Caki2 (cell line): ENCODE measurements around the gene ZNF350. TPM values are rescaled to one million over a fixed set of nuclear protein-coding genes. Genes with fewer than 3 reads are reported as not detected.
A peak's percentile ranks its signal among the peaks of the same experiment; 100 is the strongest.
"Not testable (repeated sequence)": the region's sequence is repeated elsewhere in the genome, so short reads cannot be mapped to it uniquely, and the experiment has no call there.

Experiments used
- DNase-seq: peaks from one replicate; pipeline ENCODE4 v3.0.0-alpha.2; 2015; ENCODE audit warnings: low read depth
- in situ Hi-C: cut with HindIII; loops from 2 replicates; pipeline ENCODE4 v1.10.0; 2016; ENCODE audit warnings: low sequenced_read_pairs, low pct_unique_long_range_greater_than_20kb, mixed read lengths
- total RNA-seq: library from RNA; depleted of rRNA; stranded (reverse); fragments of >200 nt; shearing (Covaris generic); gene quantifications from 2 replicates; pipeline ENCODE4 v1.2.3, GENCODE V29; 2014; ENCODE audit warnings: low replicate concordance; rRNA removed

ZNF350 gene
- total RNA-seq, result 3.0 and 6.7 TPM in 2 replicates

DNA sequence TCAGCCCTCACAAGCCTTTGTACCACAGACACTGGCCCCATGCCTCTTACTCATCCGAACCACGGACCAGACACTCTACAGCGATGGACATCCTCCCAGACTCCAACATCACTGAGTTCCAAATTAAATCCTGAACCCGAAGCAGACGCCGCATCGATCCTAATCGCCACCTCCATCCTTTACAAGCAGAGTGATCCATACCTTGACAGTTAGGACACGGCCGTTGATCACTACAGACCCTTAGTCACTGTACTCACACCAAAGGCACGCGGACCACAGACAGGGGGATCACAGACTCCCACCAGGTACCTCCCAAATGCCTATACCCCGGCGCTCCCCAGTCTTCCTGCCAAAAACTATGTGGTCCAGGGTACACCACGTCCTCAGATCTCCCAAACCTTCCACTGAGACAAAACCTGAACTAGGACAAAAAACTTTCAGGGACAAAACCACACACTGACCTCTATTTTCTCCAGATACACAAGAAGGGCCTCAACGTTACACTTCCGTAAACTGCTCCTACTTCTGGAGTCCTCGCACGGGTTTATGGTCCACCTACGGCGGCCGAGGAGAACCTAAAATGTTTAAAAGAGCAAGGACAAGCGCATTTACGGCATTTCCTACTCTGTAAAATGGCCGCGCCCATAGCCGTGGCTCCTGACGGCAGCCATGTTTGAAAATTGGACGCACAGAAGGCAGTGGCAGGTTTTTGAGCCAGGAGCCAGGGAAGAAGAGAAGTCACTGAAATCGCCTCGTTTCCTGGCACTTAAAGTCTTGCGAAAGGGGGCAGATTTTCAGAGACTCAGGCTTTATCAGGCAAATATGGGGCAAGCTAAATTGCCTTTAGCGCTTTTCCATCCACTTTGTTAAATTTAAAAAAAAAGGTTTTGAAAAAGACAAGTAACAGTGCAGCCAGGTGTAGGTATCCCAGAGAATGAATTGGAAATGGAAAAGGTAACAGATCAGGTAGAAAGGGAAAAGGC is at the start of gene ZNF350:
Gene ZNF350 (minus strand): TSS at position 532 of the 983 bp plus-strand sequence. CDS start 12,480 bp downstream, outside the sequence.
- peak; percentile 84 for DNase-seq
- in situ Hi-C loops, result no loop called here

DNA sequence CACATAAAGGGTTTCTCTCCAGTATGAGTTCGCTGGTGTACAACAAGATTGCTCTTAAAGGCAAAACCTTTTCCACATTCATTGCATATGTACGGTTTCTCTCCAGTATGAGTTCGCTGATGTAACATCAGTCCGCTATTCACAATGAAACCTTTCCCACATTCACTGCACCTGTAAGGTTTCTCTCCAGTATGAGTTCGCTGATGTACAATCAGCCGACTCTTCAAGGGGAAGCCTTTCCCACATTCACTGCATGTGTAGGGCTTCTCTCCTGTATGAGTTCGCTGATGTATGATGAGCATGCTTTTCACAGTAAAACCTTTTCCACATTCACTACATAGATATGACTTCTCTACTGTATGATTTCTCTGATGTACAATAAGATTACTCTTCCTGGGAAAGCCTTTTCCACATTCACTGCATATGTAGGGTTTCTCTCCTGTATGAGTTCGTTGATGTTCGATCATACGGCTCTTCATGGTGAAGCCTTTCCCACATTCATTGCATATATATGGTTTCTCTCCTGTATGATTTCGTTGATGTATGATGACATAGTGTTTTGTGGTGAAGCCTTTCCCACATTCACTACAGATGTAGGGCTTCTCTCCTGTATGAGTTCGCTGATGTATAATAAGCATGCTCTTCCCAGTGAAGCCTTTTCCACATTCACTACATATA is 47.5 kb upstream of the ZNF350 start:
- DNase-seq, result peak; percentile 38
- in situ Hi-C loops, result no loop called here

DNA sequence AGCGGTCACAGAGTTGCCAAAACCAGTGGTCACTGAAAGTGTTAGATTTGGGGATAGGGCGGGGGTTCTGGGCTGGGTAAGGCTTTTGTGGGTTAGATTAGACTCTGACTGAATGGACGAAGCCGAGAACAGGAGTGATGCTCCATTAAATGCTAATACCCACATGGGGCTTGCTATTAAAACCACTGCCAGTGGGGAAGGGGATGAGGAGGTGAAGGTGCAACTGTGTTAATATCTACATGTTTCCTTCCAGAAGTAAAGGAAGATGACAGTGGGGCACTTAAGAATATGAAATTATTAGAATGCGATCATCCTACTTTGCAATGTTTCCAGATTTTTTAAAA is 42.1 kb upstream of the ZNF350 start:
- DNase-seq, result no peak
- in situ Hi-C loops, result no loop called here

DNA sequence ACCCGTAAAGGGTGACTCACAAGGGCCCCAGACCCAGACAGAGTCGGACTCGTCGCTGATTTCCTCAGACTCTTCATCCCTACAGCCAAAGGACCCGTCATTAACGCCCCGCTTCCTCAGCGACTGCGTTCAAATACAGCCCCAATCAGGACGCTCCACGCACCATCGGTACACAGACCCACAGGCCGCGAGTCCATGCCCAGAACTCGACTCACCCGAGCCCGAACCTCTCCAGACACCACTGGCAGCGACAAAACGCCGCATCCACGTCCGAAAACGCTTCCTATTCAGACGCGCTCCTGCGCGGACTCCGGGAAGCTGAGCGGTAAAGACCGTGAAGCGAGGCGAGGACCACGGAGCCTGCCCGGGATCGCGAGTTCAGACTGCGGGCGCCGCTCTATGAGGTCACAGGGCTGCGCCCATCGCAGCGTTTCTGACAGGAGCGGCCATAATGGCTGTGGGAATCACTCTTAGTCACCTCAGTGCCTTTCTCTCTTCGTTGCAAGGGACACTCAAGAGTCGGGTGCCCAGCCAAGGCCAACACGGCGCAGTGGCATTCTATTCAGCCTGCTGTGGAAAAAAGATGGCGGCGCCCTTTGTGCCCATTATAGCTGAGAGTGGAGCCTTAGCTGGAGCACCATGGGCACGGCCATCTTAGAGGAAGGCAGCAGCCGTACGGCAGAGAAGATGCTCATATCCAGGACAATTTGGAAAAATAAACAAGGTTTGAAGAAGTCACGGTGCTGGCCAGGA is 41.6 kb upstream of the ZNF350 start, which contains the start of gene ZNF614:
Gene ZNF614 (minus strand): TSS at position 353 of the 753 bp plus-strand sequence. CDS start 2,634 bp downstream, outside the sequence.
- DNase-seq, result peak; percentile 90
- in situ Hi-C loops, result no loop called here

DNA sequence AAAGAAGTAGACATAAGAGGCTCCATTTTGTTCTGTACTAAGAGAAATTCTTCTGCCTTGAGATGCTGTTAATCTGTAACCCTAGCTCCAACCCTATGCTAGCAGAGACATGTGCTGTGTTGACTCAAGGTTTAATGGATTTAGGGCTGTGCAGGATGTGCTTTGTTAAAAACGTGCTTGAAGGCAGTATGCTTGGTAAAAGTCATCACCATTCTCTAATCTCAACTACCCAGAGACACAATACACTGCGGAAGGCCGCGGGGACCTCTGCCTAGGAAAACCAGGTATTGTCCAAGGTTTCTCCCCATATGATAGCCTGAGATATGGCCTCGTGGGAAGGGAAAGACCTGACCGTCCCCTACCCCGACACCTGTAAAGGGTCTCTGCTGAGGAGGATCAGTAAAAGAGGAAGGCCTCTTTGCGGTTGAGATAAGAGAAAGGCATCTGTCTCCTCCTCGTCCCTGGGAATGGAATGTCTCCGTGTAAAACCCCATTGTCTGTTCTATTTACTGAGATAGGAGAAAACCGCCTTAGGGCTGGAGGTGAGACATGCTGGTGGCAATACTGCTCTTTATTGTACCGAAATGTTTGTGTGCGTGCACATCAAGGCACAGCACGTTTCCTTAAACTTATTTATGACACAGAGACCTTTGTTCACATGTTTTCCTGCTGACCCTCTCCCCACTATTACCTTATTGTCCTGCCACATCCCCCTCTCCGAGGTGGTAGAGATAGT is 39.8 kb upstream of the ZNF350 start:
- in situ Hi-C loops, DNase-seq: not testable (repeated sequence)

DNA sequence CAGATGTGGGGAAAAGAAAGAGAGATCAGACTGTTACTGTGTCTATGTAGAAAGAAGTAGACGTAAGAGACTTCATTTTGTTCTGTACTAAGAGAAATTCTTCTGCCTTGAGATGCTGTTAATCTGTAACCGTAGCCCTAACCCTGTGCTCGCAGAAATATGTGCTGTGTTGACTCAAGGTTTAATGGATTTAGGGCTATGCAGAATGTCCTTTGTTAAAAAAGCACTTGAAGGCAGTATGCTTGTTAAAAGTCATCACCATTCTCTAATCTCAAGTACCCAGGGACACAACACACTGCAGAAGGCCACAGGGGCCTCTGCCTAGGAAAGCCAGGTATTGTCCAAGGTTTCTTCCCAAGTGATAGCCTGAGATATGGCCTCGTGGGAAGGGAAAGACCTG is 37.8 kb upstream of the ZNF350 start:
- DNase-seq, in situ Hi-C loops: not testable (repeated sequence)

DNA sequence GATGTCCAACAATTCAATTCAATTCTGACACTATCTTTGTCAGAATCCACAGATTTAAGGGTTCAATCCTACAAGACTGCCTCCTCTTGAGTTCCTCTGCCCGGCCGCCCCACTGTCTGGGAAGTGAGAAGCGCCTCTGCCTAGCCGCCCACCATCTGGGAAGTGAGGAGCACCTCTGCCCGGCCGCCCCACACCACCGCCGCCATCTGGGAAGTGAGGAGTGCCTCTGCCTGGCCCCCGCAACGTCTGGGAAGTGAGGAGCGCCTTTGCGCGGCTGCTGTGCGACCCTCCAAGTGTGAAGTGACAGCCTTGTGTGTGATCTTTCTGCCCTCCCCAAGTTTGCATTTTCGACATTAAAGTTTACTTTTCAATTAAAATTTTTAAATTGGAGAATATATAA is 35.6 kb upstream of the ZNF350 start:
- DNase-seq, result no peak
- in situ Hi-C loops, result no loop called here

DNA sequence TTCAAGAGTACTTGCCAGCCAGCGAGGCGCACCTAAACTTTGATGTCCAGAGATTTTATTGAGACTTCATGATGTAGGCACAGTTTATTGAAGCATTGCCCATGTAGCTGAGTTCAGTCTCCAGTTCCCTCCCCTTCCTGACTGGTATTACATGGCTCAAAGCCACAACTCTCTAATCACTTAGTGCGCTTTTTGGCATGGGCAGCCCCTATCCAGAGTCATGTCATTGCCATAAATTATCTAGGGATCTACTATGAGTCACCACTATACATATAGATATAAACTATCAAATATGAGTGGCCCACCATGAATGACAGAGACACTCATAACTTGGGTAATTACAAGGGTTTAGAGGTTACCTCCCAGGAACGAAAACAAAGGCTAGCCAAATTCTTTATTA is 33.9 kb upstream of the ZNF350 start:
- no peak for DNase-seq
- in situ Hi-C loops, result no loop called here

DNA sequence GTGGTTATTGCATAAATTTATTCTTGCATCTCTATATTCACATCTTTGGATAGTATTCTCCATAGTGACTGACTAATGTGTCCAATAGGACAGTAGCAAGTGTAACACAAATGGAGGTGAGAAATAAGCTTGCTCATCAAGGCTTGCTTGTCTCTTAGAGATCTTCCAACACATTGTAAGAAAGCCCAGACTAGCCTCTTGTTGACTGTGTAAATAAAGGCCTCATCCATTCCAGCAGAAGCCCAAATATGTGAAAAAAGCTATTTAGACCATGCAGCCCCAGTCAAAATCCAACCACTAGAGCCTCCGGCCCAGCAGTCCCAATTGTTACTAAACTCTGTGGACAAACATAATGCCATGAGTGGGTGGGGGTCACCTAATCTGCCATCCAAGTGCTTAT is 24.0 kb upstream of the ZNF350 start:
- in situ Hi-C loops, result no loop called here
- no peak for DNase-seq

DNA sequence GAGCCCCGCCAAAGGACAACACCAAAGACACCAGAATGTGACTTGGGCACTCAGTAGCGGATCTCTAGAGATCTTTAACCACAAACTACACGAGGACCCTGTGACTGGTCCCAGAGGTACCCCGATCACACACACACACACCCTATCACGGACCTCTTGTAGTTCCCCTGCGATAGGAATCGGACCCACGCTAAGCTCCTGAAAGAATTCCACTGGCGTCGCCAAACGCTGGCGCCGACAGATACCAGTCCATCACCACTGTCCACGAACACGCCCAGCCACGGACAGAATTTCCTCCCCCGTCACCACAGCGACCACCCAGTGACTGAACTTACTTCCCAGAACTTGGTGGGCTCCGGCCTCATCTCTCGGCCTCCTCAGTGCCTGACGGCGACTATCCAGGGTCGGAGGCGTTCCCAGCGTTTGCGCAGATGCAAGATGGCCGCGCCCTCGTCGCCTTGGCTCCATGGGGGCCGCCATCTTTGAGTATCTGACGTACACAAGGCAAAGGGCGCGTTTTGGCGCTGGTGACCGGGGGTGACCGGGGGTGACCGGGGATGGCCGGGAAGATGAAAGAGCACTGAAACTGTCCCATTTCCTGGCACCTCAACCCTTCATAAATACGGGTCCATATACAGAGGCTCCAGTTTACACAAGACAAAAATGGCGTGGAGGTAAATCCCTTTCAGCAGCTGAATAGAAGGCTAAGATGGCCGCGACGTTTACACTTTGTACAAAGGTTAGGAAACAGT is 21.3 kb upstream of the ZNF350 start, which contains the start of gene ZNF615:
Gene ZNF615 (minus strand): TSS at position 406 of the 752 bp plus-strand sequence. CDS start 4,500 bp downstream, outside the sequence.
- peak; percentile 85 for DNase-seq
- in situ Hi-C loops, result no loop called here

DNA sequence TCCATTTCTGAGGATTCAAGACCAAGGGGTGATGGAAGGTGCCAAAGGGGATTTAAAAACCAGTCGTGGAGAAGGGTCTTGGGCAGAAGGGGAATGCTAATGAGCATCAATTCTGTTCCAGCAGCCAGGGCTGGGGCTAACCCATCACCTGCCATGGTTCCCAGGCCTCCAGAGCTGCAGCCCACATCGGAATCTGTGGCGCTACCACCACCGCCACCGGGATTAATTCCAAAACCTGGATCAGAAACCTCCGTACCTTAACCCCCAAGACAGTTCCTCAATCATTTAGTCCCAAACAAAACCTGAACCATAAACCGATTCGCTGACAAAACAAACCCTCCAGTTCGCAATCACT is 20.8 kb upstream of the ZNF350 start:
- in situ Hi-C loops, result no loop called here
- DNase-seq, result peak; percentile 44

DNA sequence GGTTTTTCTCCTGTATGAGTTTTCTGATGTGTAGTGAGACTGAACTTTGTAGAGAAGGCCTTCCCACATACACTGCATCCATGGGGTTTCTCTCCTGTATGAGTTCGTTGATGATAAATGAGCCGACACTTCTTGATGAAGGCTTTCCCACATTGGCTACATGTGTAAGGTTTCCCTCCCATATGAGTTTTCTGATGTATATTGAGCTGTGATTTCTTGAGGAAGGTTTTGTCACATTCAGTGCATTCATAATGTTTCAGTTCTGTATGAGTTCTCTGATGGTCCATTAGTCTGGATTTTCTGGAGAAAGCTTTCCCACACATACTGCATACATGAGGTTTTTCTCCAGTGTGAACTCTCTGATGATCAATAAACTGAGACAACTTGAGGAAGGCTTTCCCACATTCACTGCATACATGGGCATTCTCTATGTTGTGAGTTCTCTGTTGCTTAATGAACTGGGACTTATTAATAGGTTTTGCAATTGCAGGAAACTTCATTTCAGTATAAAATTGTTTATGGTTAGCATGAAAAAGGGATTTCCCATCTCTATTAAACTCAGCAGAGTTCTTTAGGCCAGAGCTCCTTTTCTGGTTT is 7.5 kb upstream of the ZNF350 start:
- peak; percentile 33 for DNase-seq
- in situ Hi-C loops, result no loop called here

DNA sequence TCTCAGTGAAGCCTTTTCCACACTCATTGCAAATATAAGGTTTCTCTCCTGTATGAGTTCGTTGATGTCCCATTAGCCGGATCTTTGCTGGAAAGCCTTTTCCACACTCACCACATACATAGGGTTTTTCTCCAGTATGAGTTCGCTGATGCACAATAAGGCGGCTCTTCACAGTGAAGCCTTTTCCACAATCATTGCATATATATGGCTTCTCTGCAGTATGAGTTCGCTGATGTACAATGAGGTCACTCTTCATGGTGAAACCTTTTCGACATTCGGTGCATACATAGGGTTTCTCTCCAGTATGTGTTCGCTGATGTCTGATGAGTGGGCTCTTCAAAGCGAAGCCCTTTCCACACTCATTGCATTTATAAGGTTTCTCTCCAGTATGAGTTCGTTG is 6.8 kb upstream of the ZNF350 start:
- in situ Hi-C loops, result no loop called here
- no peak for DNase-seq

DNA sequence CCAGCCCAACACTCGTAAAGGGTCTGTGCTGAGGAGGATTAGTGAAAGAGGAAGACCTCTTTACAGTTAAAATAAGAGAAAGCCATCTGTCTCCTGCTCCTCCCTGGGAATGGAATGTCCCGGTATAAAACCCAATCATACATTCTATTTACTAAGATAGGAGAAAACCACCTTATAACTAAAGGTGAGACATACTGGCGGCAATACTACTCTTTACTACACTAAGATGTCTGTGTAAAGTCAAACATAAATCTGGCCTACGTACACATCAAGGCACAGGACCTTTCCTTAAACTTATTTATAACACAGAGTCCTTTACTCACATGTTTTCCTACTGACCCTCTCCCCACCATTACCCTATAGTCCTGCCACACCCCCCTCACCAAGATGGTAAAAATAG is 3.3 kb downstream of the ZNF350 start:
- no peak for DNase-seq
- in situ Hi-C loops, result no loop called here

DNA sequence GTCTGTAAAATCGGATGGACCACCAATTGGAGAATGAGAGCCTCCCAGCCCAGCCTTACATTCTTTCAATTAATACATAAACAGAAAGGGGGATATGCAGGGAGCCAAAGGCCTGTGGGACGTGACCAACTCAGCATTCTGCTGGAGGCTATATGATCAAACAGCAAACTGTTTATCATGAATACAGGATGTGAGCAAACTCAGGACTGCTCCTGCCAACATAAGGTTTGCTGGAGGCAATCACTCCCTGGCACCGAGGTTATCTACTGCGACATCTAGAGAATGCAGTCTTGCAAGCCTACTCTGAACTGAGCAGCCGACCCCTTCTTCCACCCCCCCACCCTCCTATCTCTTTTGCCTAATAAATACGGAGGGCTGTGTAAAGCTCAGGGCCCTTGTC is 5.7 kb downstream of the ZNF350 start:
- DNase-seq, in situ Hi-C loops: not testable (repeated sequence)

DNA sequence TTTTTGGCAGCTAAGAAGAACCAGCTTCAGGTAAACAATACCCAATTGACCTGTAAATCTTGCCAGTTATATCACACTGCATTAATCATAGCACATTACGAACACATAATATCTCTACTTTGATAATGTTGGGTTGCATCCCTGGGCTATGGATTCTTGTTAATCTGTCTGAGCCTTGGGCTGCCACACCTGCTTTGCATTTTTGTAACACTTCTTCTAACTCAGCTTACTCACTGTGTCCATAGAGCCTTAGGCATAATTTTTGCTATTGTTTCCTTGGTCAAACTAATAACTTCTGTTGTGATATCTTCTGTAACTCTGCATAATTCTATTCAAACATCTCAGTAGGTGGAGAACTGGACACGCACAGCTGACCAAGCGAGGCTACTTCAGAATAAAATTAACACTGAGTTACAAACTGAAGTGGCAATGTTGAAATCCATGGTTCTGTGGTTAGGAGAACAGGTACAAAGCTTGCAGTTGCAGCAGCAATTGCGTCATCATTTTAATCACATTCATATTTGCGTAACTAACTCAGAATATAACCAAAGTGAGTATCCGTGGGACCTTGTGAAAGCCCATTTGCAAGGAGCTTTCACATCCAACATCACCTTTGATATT is 6.4 kb downstream of the ZNF350 start:
- in situ Hi-C loops, result no loop called here

More for the DNA sequence above, 6.4 kb downstream of the ZNF350 start:
- DNase-seq, result peak; percentile 19
